ENCODE measurements around the gene RAB11FIP5. TPM values are rescaled to one million over a fixed set of nuclear protein-coding genes. Genes with fewer than 3 reads are reported as not detected.

Gene RAB11FIP5
- total and polyA plus RNA-seq, 2 donors (not counting 3 experiments of a cell fraction or from before 2014, with no cell fraction given) = 36.6 to 47.0 TPM

- Histone ChIP-seq H3K9ac (replicated peaks; ENCODE audit: extremely low read depth, insufficient read depth, low read length) (no peak overlapping the region), H3K4me2 (ENCODE audit: insufficient read depth, low read length) (no peak overlapping the region), H3K9me3 (replicated peaks; ENCODE audit: control insufficient read depth, insufficient read depth, low read length) (no peaks in the 10 kb centered on the region), H3K27ac (ENCODE audit: insufficient read depth, low read depth, low read length) (no peak overlapping the region), H3K4me3 (replicated peaks in 1 of 3; ENCODE audit: insufficient read depth in 1 of 3, low read depth in 1 of 3, low read length in 3 of 3) (no peak overlapping the region), H4K20me1 (replicated peaks; ENCODE audit: control insufficient read depth, extremely low read depth, insufficient read depth, low read length) (no peaks in the 10 kb centered on the region), H3K9me1 (replicated peaks; ENCODE audit: control insufficient read depth, extremely low read depth, insufficient read depth, low read length) (no peaks in the 10 kb centered on the region), H2AFZ (ENCODE audit: low read depth, low read length) (no peak overlapping the region), H3K36me3 (ENCODE audit: control insufficient read depth in 2 of 2, extremely low read depth in 1 of 2, insufficient read depth in 2 of 2, low read length in 2 of 2) (peaks cover 2% of the 10 kb centered on the region in 2 experiments), H3K27me3 (ENCODE audit: control insufficient read depth in 2 of 2, insufficient read depth in 2 of 2, low read length in 2 of 2) (no peaks in the 10 kb centered on the region), H3K4me1 (ENCODE audit: control insufficient read depth, extremely low read depth, insufficient read depth, low read length) (no peaks in the 10 kb centered on the region), H3K79me2 (ENCODE audit: control insufficient read depth, insufficient read depth, low read length) (no peaks in the 10 kb centered on the region)
- dilution Hi-C loops (cut with MboI; ENCODE audit: extremely low pct_ligation_motif_present, low sequenced_read_pairs) (no loop called here), intact Hi-C loops (cut with micrococcal nuclease) (no loop called here)
- TF ChIP-seq JUN (IDR thresholded peaks at IDR 0.05; ENCODE audit: borderline replicate concordance, insufficient read depth, insufficient read length, low read depth) (no peak), FOS (IDR thresholded peaks at IDR 0.05; ENCODE audit: borderline replicate concordance, insufficient read depth, low read length) (no peak), EZH2 (IDR thresholded peaks at IDR 0.05; ENCODE audit: borderline replicate concordance, low read depth, low read length, severe bottlenecking) (no peak), POLR2A (IDR thresholded peaks at IDR 0.05; ENCODE audit: low read depth, low read length) (no peak), CTCF (IDR thresholded peaks at IDR 0.05; ENCODE audit: extremely low read depth in 1 of 2, insufficient read depth in 1 of 2, low read depth in 1 of 2, low read length in 2 of 2) (no peak), GATA2 (IDR thresholded peaks at IDR 0.05; ENCODE audit: insufficient read depth, insufficient read length, low read depth, low read length) (no peak), MAX (IDR thresholded peaks at IDR 0.05; ENCODE audit: insufficient read depth, insufficient read length) (no peak), MYC (IDR thresholded peaks at IDR 0.05; ENCODE audit: low read depth, low read length) (no peak), POLR2AphosphoS5 (IDR thresholded peaks at IDR 0.05; ENCODE audit: insufficient read depth, low read depth, low read length) (no peak)
- no TSS peak for BruUV-seq (replicated peaks)
- CTCF ChIA-PET = no interaction called here
- POLR2A ChIA-PET = no interaction called here
- DNase-seq (ENCODE audit: low read depth, low spot score) (no peak), FAIRE-seq (no peak)
Observed at GRCh38 chr2:73033142-73033765, 79.5 kb downstream of the RAB11FIP5 start.
